Hepatocyte (in vitro differentiated cells): ENCODE measurements around the gene PCDHGA9.

ENCODE experiments used
- EZH2 ChIP-seq: fragments of 200-600 bp; sonication (generic); IDR thresholded peaks from 2 replicates; pipeline ENCODE4 v1.6.1; 2016; ENCODE audit warnings: antibody characterized with exemption, mild to moderate bottlenecking, borderline replicate concordance
- EZH2phosphoT487 ChIP-seq: fragments of 200-600 bp; sonication (generic); IDR thresholded peaks from one replicate; pipeline ENCODE4 v1.6.1; 2018; ENCODE audit warnings: antibody characterized with exemption, mild to moderate bottlenecking, low read depth, moderate library complexity; ENCODE audit not compliant: unreplicated experiment, severe bottlenecking
- TF ChIP-seq, protein P1 (sequence below): fragments of 200-600 bp; sonication (generic); IDR thresholded peaks from 2 replicates; pipeline ENCODE4 v1.5.1; 2016; ENCODE audit warnings: antibody characterized with exemption, mild to moderate bottlenecking; ENCODE audit not compliant: poor library complexity

DNA sequence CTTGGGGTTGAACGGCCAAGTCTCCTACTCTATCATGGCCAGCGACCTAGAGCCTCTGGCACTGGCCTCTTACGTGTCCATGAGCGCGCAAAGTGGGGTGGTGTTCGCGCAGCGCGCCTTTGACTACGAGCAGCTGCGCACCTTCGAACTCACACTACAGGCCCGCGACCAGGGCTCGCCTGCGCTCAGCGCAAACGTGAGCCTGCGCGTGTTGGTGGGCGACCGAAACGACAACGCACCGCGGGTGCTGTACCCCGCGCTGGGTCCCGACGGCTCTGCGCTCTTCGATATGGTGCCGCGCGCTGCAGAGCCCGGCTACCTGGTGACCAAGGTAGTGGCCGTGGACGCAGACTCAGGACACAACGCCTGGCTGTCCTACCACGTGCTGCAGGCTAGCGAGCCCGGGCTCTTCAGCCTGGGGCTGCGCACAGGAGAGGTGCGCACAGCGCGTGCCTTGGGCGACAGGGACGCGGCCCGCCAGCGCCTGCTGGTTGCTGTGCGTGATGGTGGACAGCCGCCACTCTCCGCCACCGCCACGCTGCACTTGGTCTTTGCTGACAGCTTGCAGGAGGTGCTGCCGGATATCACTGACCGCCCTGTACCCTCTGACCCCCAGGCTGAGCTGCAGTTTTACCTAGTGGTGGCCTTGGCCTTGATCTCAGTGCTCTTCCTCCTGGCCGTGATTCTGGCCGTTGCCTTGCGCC is 2.9 kb upstream of the PCDHGA9 start:
- TF ChIP-seq, protein P1, sequence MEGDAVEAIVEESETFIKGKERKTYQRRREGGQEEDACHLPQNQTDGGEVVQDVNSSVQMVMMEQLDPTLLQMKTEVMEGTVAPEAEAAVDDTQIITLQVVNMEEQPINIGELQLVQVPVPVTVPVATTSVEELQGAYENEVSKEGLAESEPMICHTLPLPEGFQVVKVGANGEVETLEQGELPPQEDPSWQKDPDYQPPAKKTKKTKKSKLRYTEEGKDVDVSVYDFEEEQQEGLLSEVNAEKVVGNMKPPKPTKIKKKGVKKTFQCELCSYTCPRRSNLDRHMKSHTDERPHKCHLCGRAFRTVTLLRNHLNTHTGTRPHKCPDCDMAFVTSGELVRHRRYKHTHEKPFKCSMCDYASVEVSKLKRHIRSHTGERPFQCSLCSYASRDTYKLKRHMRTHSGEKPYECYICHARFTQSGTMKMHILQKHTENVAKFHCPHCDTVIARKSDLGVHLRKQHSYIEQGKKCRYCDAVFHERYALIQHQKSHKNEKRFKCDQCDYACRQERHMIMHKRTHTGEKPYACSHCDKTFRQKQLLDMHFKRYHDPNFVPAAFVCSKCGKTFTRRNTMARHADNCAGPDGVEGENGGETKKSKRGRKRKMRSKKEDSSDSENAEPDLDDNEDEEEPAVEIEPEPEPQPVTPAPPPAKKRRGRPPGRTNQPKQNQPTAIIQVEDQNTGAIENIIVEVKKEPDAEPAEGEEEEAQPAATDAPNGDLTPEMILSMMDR = no peak
- TF ChIP-seq EZH2 = no peak
- no peak for TF ChIP-seq EZH2phosphoT487
